Measurements from ENCODE around the gene RTL10.

The RTL10 gene

DNA sequence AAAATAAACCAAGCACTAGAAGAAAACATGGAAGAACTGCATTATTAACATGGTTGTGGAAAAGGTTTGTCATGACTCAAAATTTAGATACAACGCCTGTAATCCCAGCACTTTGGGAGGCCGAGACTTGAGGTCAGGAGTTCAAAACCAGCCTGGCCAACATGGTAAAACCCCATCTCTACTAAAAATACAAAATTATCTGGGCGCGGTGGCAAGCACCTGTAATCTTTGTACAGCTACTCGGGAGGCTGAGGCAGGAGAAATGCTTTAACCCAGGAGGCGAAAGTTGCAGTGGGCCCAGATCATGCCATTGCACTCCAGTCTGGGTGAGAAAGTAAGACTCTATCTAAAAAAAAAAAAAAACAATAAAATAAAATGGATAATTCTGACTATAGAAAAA, 23.7 kb downstream of the RTL10 start:
- Histone ChIP-seq H3K27me3 (no peaks in the 10 kb centered on the region; the same call in 1 of the 2 replicates), H3K4me1 (no peaks in the 10 kb centered on the region), H3K4me3 (ENCODE audit: low read depth, low read length) (no peak overlapping the region), H3K9me3 (no peaks in the 10 kb centered on the region), H3K36me3 (no peaks in the 10 kb centered on the region)
- TF ChIP-seq, protein P1, sequence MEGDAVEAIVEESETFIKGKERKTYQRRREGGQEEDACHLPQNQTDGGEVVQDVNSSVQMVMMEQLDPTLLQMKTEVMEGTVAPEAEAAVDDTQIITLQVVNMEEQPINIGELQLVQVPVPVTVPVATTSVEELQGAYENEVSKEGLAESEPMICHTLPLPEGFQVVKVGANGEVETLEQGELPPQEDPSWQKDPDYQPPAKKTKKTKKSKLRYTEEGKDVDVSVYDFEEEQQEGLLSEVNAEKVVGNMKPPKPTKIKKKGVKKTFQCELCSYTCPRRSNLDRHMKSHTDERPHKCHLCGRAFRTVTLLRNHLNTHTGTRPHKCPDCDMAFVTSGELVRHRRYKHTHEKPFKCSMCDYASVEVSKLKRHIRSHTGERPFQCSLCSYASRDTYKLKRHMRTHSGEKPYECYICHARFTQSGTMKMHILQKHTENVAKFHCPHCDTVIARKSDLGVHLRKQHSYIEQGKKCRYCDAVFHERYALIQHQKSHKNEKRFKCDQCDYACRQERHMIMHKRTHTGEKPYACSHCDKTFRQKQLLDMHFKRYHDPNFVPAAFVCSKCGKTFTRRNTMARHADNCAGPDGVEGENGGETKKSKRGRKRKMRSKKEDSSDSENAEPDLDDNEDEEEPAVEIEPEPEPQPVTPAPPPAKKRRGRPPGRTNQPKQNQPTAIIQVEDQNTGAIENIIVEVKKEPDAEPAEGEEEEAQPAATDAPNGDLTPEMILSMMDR (IDR thresholded peaks at IDR 0.05; ENCODE audit: low read depth, low read length), result no peak
- DNase-seq, result no peak

DNA sequence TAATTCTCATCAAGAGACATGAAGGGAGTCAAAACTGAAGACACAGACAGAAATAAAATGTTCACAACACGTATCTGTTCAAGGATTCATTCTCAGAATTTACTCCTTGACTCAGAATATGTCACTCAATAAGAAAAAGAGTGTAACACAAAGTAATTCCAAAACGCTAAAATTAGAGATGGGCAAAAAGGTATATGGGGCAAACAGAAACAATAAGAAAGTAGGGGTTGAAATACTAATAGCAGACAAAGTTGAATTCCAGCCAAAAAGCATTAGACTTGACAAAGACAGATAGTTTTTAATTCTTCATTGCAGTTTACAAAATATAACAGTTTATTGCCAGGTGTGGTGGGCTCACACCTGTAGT, 26.7 kb downstream of the RTL10 start:
- DNase-seq, result no peak
- H3K4me1 ChIP-seq, result peaks cover 14% of the 10 kb centered on the region
- TF ChIP-seq, protein P1 (IDR thresholded peaks at IDR 0.05; ENCODE audit: low read depth, low read length), result no peak
- no peak overlapping the region for H3K4me3 ChIP-seq (ENCODE audit: low read depth, low read length)
- no peaks in the 10 kb centered on the region for H3K36me3 ChIP-seq
- H3K9me3 ChIP-seq, result no peaks in the 10 kb centered on the region
- no peaks in the 10 kb centered on the region; the same call in 1 of the 2 replicates for H3K27me3 ChIP-seq

DNA sequence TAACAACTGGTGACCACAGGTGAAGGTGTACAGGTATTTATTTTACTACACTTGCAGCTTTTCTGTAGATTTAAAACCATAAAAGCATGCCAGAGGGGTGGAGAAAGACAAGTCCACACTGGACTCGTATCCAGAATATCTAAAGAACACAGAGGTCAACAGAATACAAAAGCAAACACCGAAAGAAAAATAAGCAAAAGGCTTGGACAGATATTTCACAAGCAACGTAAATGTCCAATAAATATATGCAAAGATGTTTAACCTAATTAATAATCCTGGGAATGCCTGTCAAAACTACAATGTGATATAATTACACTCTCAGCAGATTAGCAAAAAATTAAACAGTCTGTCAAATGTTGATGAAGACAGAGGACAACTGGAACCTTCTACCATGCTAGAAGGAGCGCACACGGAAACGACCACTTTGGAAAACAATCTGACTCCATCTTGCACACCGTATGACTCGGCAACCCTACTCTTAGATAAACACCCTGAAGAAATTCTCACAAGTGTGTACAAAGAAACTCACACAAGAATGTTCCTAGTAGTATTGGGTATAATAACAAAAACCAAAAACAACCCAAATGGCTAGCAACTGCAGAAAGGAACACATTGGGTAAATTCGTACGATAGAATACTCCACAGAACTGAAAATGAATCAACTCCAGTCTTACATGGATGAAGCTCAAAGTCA, 27.2 kb downstream of the RTL10 start:
- Histone ChIP-seq H3K27me3 (no peaks in the 10 kb centered on the region; the same call in 1 of the 2 replicates), H3K4me1 (peaks cover 14% of the 10 kb centered on the region), H3K4me3 (ENCODE audit: low read depth, low read length) (no peak overlapping the region), H3K36me3 (no peaks in the 10 kb centered on the region), H3K9me3 (no peaks in the 10 kb centered on the region)
- TF ChIP-seq, protein P1 (IDR thresholded peaks at IDR 0.05; ENCODE audit: low read depth, low read length), result no peak
- no peak for DNase-seq

DNA sequence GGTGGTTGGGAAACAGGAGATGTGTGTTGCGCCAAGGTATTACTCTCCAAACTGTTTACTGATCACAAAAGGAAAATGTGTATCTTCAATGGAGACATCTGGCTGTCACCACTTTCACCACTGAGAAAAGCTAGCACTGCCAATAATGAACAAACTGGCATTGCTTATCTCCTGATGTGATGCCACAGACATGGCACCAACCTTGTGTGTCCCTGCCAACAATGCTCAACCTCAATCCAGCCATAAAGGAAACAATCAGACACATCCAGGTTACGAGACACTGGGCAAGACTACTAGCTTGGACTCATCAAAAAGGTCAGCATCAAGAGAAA, 28.1 kb downstream of the RTL10 start:
- H3K36me3 ChIP-seq, result no peaks in the 10 kb centered on the region
- DNase-seq, result no peak

DNA sequence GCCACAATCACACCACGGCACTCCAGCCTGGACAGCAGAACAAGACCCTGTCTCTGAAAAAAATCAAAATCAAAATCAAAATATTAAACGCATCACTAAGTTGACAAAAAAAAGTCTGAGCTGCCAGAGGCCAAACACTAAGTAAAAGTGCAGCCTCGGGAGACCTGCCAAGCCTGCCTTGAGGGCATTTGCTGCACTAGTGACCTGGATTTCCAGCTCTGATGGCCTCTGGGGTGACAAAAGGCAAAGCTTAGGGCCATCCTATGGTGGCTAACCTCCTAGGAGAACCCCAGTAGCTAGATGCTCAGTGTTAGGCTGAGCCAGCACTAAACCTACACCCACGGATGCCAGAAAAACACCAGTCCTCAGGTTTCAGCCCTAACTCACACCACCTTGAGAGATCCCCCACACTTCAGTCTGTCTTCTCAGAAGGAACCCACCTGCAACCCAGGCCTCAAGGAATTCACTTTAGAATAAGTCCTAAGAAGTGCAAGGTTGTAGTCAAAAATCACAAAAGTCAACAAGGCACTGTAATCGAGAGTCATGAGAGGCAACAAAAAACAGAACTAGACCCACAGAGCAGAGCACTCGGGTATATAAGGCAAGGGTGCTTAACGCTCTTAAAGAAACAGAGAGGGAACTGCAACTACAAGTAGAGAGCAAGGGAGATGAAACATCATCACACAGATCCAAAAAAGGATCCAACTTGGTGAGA, 28.6 kb downstream of the RTL10 start:
- H3K4me1 ChIP-seq, result peaks cover 14% of the 10 kb centered on the region
- DNase-seq, result no peak
- no peaks in the 10 kb centered on the region; the same call in 1 of the 2 replicates for H3K27me3 ChIP-seq
- no peak overlapping the region for H3K4me3 ChIP-seq (ENCODE audit: low read depth, low read length)
- no peaks in the 10 kb centered on the region for H3K36me3 ChIP-seq
- TF ChIP-seq, protein P1 (IDR thresholded peaks at IDR 0.05; ENCODE audit: low read depth, low read length), result no peak
- H3K9me3 ChIP-seq, result no peaks in the 10 kb centered on the region

More for the DNA sequence above, 28.1 kb downstream of the RTL10 start:
- H3K4me1 ChIP-seq, result peaks cover 14% of the 10 kb centered on the region
- no peak overlapping the region for H3K4me3 ChIP-seq (ENCODE audit: low read depth, low read length)
- TF ChIP-seq, protein P1 (IDR thresholded peaks at IDR 0.05; ENCODE audit: low read depth, low read length), result no peak
- no peaks in the 10 kb centered on the region; the same call in 1 of the 2 replicates for H3K27me3 ChIP-seq
- H3K9me3 ChIP-seq, result no peaks in the 10 kb centered on the region

DNA sequence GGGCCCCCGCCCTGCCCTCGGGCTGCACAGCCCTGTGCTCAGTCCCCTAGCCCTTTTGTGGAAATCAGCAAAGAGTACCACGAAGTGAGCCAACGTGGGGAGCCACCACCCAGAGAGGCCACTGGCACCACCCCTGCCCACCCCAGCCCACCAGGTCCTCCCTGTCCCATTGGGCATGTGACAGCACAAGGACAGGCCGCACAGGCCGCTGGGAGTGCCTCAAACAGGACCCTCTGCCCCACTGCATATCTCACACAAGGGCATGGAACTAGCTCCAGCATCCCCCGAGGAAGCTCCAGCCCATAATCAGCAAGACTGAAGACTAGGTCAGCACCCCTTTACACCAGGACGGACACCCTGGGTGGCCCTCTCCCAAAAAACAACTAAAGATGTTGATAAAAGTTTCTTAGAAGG, 29.7 kb downstream of the RTL10 start:
- Histone ChIP-seq H3K9me3 (no peaks in the 10 kb centered on the region), H3K4me3 (ENCODE audit: low read depth, low read length) (no peak overlapping the region), H3K27me3 (no peaks in the 10 kb centered on the region; the same call in 1 of the 2 replicates), H3K4me1 (peaks cover 14% of the 10 kb centered on the region), H3K36me3 (no peaks in the 10 kb centered on the region)
- TF ChIP-seq, protein P1 (IDR thresholded peaks at IDR 0.05; ENCODE audit: low read depth, low read length), result no peak
- no peak for DNase-seq
